Measurements from ENCODE around the gene C2CD2L. TPM values are rescaled to one million over a fixed set of nuclear protein-coding genes. Genes with fewer than 3 reads are reported as not detected.
A peak's percentile ranks its signal among the peaks of the same experiment; 100 is the strongest.

Gene C2CD2L
- total and polyA plus RNA-seq, 2 of the 13 experiments (the other 11 are each of a cell fraction or from before 2014, with no cell fraction given), result 3.7 to 5.5 TPM

DNA sequence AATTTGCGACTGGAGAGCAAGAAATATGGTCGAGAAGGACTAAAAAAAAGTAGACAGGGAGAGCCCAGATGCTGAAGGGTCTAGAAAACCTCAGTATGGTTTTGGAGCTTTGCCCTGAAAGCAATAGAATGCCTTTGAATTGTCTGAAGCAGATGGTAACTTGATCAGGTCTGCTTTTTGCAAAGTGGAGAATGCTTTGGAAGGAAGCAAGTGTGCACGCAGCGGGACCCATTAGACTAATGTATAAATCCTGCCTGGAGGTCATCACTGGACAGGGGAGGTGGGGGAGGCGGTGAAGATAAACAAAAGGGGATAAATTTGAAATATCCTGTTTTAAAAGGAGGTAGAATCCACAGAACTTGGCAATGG lies 13.5 kb downstream of the C2CD2L start:
- WGBS (ENCODE audit: low lambda C conversion rate), result 14% methylated on average over 5 of the region's 5 CpGs
- Histone ChIP-seq H3K4me3 (replicated peaks in 1 of 3; ENCODE audit: insufficient read depth in 1 of 3, low read depth in 2 of 3, low read length in 3 of 3) (peak overlapping the region; percentile 29 to 69 (median 38)), H3K9me3 (ENCODE audit: low read length) (no peaks in the 10 kb centered on the region), H3K27ac (ENCODE audit: extremely low read length, insufficient read depth, low read length) (peak overlapping the region; percentile 55), H3K4me1 (ENCODE audit: insufficient read depth, low read length) (peaks cover 30% of the 10 kb centered on the region), H3K79me2 (ENCODE audit: insufficient read depth, low read length) (peaks cover 17% of the 10 kb centered on the region), H4K20me1 (ENCODE audit: insufficient read depth, low read length) (no peaks in the 10 kb centered on the region), H3K9ac (ENCODE audit: insufficient read depth, low read depth, low read length) (peak overlapping the region; percentile 74), H3K4me2 (ENCODE audit: low read depth, low read length) (peak overlapping the region; percentile 83), H2AFZ (ENCODE audit: low read length) (peak overlapping the region; percentile 61), H3K27me3 (ENCODE audit: control insufficient read depth in 1 of 2, insufficient read depth in 2 of 2, low read length in 2 of 2) (no peaks in the 10 kb centered on the region; a peak in 1 of 5 replicates), H3K36me3 (replicated peaks in 1 of 2; ENCODE audit: control insufficient read depth in 1 of 2, insufficient read depth in 2 of 2, low read length in 2 of 2) (peaks cover 4 to 6% of the 10 kb centered on the region in 2 experiments; a peak in 3 of 5 replicates)
- in situ Hi-C loops (cut with HindIII; ENCODE audit: extremely low pct_ligation_motif_present, low pct_unique_long_range_greater_than_20kb), result no loop called here
- DNase-seq (ENCODE audit: low spot score) (no peak), ATAC-seq (peak; percentile 11; the same call in 2 of the 3 replicates), FAIRE-seq (no peak)
- TF ChIP-seq ZNF724P (CRISPR knock-in tag; IDR thresholded peaks at IDR 0.05; ENCODE audit: borderline replicate concordance) (no peak), GATA4 (IDR thresholded peaks at IDR 0.05; ENCODE audit: borderline replicate concordance, low read depth) (0 out of 2 replicates have a peak, but pooled peaks have one; percentile 6), ARNTL (CRISPR knock-in tag; IDR thresholded peaks at IDR 0.05) (no peak), FOXP4 (CRISPR knock-in tag; IDR thresholded peaks at IDR 0.05) (no peak), GLI4 (CRISPR knock-in tag; IDR thresholded peaks at IDR 0.05; ENCODE audit: borderline replicate concordance) (0 out of 2 replicates have a peak, but pooled peaks have one; percentile 23), HIC2 (CRISPR knock-in tag; IDR thresholded peaks at IDR 0.05; ENCODE audit: low read depth) (0 out of 2 replicates have a peak, but pooled peaks have one; percentile 12)
- TF ChIP-seq, protein P1, sequence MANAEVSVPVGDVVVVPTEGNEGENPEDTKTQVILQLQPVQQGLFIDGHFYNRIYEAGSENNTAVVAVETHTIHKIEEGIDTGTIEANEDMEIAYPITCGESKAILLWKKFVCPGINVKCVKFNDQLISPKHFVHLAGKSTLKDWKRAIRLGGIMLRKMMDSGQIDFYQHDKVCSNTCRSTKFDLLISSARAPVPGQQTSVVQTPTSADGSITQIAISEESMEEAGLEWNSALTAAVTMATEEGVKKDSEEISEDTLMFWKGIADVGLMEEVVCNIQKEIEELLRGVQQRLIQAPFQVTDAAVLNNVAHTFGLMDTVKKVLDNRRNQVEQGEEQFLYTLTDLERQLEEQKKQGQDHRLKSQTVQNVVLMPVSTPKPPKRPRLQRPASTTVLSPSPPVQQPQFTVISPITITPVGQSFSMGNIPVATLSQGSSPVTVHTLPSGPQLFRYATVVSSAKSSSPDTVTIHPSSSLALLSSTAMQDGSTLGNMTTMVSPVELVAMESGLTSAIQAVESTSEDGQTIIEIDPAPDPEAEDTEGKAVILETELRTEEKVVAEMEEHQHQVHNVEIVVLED (CRISPR knock-in tag; IDR thresholded peaks at IDR 0.05; ENCODE audit: borderline replicate concordance), result no peak
- ChIA-PET CTCF (ENCODE audit: low intra/inter-chr PET ratio, low total read pairs) (no interaction called here), POLR2A (interaction anchor here (1.2 to 3.3 kb wide), 10 partner anchors 11 to 102 kb away, joined by 3 to 75 read pairs (median 12); partner anchors contain the start of genes C2CD2L, DPAGT1, HMBS and NHERF4)
- BruUV-seq (replicated peaks), result TSS peak; percentile 95
- intact Hi-C loops (cut with micrococcal nuclease; ENCODE audit: unreplicated experiment), result loop anchor here (2.0 kb wide), 1 partner anchor 20 kb away; the partner anchor contains the start of gene DPAGT1

All from HepG2 (cell line).